ENCODE results near the gene SPATA31D4. TPM values are rescaled to one million over a fixed set of nuclear protein-coding genes. Genes with fewer than 3 reads are reported as not detected.
"Not testable (repeated sequence)": the region's sequence is repeated elsewhere in the genome, so short reads cannot be mapped to it uniquely, and the experiment has no call there.

SPATA31D4 gene
- total RNA-seq, 1 donor from 2014 or later: not detected

GRCh38 chr9:81902626-81903025 is 25.6 kb upstream of the SPATA31D4 start:
- DNase-seq (ENCODE audit: low read depth, low spot score): no peak
- Mint-ChIP-seq H3K4me3 (no peak overlapping the region), H3K27me3 (ENCODE audit: low read depth) (no peaks in the 10 kb centered on the region), H3K36me3 (ENCODE audit: low read depth) (no peaks in the 10 kb centered on the region), H3K27ac (ENCODE audit: unreplicated experiment) (no peak overlapping the region), H3K4me1 (no peaks in the 10 kb centered on the region), H3K9me3 (peaks cover 2% of the 10 kb centered on the region)
- TF ChIP-seq CTCF (conservative IDR thresholded peaks at IDR 0.05): no peak

- TF ChIP-seq CTCF (conservative IDR thresholded peaks at IDR 0.05): no peak
- DNase-seq (ENCODE audit: low read depth, low spot score): no peak
- Mint-ChIP-seq H3K36me3 (ENCODE audit: low read depth) (no peaks in the 10 kb centered on the region), H3K4me3 (no peak overlapping the region), H3K4me1 (no peaks in the 10 kb centered on the region), H3K27me3 (ENCODE audit: low read depth) (no peaks in the 10 kb centered on the region), H3K27ac (ENCODE audit: unreplicated experiment) (no peak overlapping the region), H3K9me3 (peaks cover 2% of the 10 kb centered on the region)
Observed at GRCh38 chr9:81906671-81907070, 21.6 kb upstream of the SPATA31D4 start.

- no peaks in the 10 kb centered on the region for H3K4me1 Mint-ChIP-seq
- no peak overlapping the region for H3K27ac Mint-ChIP-seq (ENCODE audit: unreplicated experiment)
- H3K36me3 Mint-ChIP-seq (ENCODE audit: low read depth): no peaks in the 10 kb centered on the region
- no peak for DNase-seq (ENCODE audit: low read depth, low spot score)
- TF ChIP-seq CTCF (conservative IDR thresholded peaks at IDR 0.05): no peak
- H3K27me3 Mint-ChIP-seq (ENCODE audit: low read depth): no peaks in the 10 kb centered on the region
- H3K4me3 Mint-ChIP-seq: no peak overlapping the region
- H3K9me3 Mint-ChIP-seq: peaks cover 14% of the 10 kb centered on the region
Observed at GRCh38 chr9:81912135-81912534, 16.1 kb upstream of the SPATA31D4 start.

- no peak for DNase-seq (ENCODE audit: low read depth, low spot score)
- Mint-ChIP-seq H3K27me3 (ENCODE audit: low read depth) (no peaks in the 10 kb centered on the region), H3K27ac (ENCODE audit: unreplicated experiment) (no peak overlapping the region), H3K9me3 (peaks cover 14% of the 10 kb centered on the region), H3K4me1 (no peaks in the 10 kb centered on the region), H3K4me3 (no peak overlapping the region), H3K36me3 (ENCODE audit: low read depth) (no peaks in the 10 kb centered on the region)
- no peak for TF ChIP-seq CTCF (conservative IDR thresholded peaks at IDR 0.05)
Observed at GRCh38 chr9:81915801-81916505, 12.3 kb upstream of the SPATA31D4 start.

- H3K4me3 Mint-ChIP-seq; H3K27ac Mint-ChIP-seq (ENCODE audit: unreplicated experiment); H3K27me3 Mint-ChIP-seq (ENCODE audit: low read depth); H3K4me1 Mint-ChIP-seq; DNase-seq (ENCODE audit: low read depth, low spot score); H3K36me3 Mint-ChIP-seq (ENCODE audit: low read depth): not testable (repeated sequence)
- peaks cover 10% of the 10 kb centered on the region for H3K9me3 Mint-ChIP-seq
Observed at GRCh38 chr9:81918507-81918906, 9.7 kb upstream of the SPATA31D4 start.

- H3K9me3 Mint-ChIP-seq; H3K4me3 Mint-ChIP-seq; DNase-seq (ENCODE audit: low read depth, low spot score); H3K27me3 Mint-ChIP-seq (ENCODE audit: low read depth); H3K36me3 Mint-ChIP-seq (ENCODE audit: low read depth); H3K4me1 Mint-ChIP-seq; H3K27ac Mint-ChIP-seq (ENCODE audit: unreplicated experiment): not testable (repeated sequence)
Observed at GRCh38 chr9:81930147-81930546, 1.9 kb downstream of the SPATA31D4 start.

- H3K4me1 Mint-ChIP-seq; H3K36me3 Mint-ChIP-seq (ENCODE audit: low read depth); H3K9me3 Mint-ChIP-seq; H3K4me3 Mint-ChIP-seq; DNase-seq (ENCODE audit: low read depth, low spot score); H3K27ac Mint-ChIP-seq (ENCODE audit: unreplicated experiment); H3K27me3 Mint-ChIP-seq (ENCODE audit: low read depth): not testable (repeated sequence)
Observed at GRCh38 chr9:81933547-81933946, 5.3 kb downstream of the SPATA31D4 start.

GRCh38 chr9:81943393-81943792 is 15.2 kb downstream of the SPATA31D4 start, which contains the start of gene SPATA31D3:
Gene SPATA31D3, plus strand, starts transcription at chr9:81943500. Its CDS starts 86 bp downstream, at chr9:81943586.
- DNase-seq (ENCODE audit: low read depth, low spot score); H3K4me3 Mint-ChIP-seq; H3K36me3 Mint-ChIP-seq (ENCODE audit: low read depth); H3K4me1 Mint-ChIP-seq; H3K9me3 Mint-ChIP-seq; H3K27me3 Mint-ChIP-seq (ENCODE audit: low read depth); H3K27ac Mint-ChIP-seq (ENCODE audit: unreplicated experiment): not testable (repeated sequence)

- H3K27ac Mint-ChIP-seq (ENCODE audit: unreplicated experiment); DNase-seq (ENCODE audit: low read depth, low spot score); H3K4me1 Mint-ChIP-seq: not testable (repeated sequence)
Observed at GRCh38 chr9:81948650-81949049, 20.4 kb downstream of the SPATA31D4 start.

More at GRCh38 chr9:81948650-81949049, 20.4 kb downstream of the SPATA31D4 start:
- H3K9me3 Mint-ChIP-seq; H3K4me3 Mint-ChIP-seq; H3K27me3 Mint-ChIP-seq (ENCODE audit: low read depth); H3K36me3 Mint-ChIP-seq (ENCODE audit: low read depth): not testable (repeated sequence)

Measured in neural crest cell (in vitro differentiated cells).